Liver (tissue), 9 donors: ENCODE data around the gene PRDX2. TPM values are rescaled to one million over a fixed set of nuclear protein-coding genes. Genes with fewer than 3 reads are reported as not detected.
A peak's percentile ranks its signal among the peaks of the same experiment; 100 is the strongest.
"Not testable (repeated sequence)": the region's sequence is repeated elsewhere in the genome, so short reads cannot be mapped to it uniquely, and the experiment has no call there.

Source experiments
- DNase-seq: peaks from one replicate; pipeline ENCODE4 v3.0.0-alpha.2; 2017; ENCODE audit warnings: low spot score
- H3K27ac ChIP-seq, 2 donors: one replicate each; pipeline ENCODE4 v1.7.0; 2013; ENCODE audit warnings: inconsistent platforms in 2 of 2, low read length in 2 of 2, control low read depth in 1 of 2, low read depth in 1 of 2, mild to moderate bottlenecking in 1 of 2
- H3K27me3 ChIP-seq, 4 donors: one replicate each; pipeline versions ENCODE4 v1.6.1 to v1.7.0; 2013; ENCODE audit warnings: low read length in 3 of 4, inconsistent platforms in 1 of 4, mild to moderate bottlenecking in 1 of 4, moderate library complexity in 1 of 4; ENCODE audit not compliant: control insufficient read depth in 4 of 4, insufficient read depth in 4 of 4
- H3K36me3 ChIP-seq, 4 donors: one replicate each; pipeline versions ENCODE4 v1.6.1 to v1.7.0; 2013; ENCODE audit warnings: low read length in 3 of 4, mild to moderate bottlenecking in 3 of 4, low read depth in 1 of 4, moderate library complexity in 1 of 4; ENCODE audit not compliant: control insufficient read depth in 4 of 4, insufficient read depth in 3 of 4
- H3K4me1 ChIP-seq, 4 donors: one replicate each; pipeline versions ENCODE4 v1.6.1 to v1.7.0; 2013; ENCODE audit warnings: low read length in 3 of 4, mild to moderate bottlenecking in 3 of 4, moderate library complexity in 1 of 4; ENCODE audit not compliant: control insufficient read depth in 4 of 4, insufficient read depth in 4 of 4
- H3K4me3 ChIP-seq, 3 donors: one replicate each; pipeline versions ENCODE4 v1.6.1 to v1.7.0; 2013; ENCODE audit warnings: low read length in 3 of 3, control low read depth in 1 of 3, low read depth in 1 of 3, mild to moderate bottlenecking in 1 of 3
- H3K9ac ChIP-seq, 2 donors: one replicate each; pipeline ENCODE4 v1.7.0; 2013; ENCODE audit warnings: low read length in 2 of 2, mild to moderate bottlenecking in 2 of 2, moderate library complexity in 2 of 2, control low read depth in 1 of 2, low read depth in 1 of 2
- H3K9me3 ChIP-seq, 4 donors: one replicate each; pipeline versions ENCODE4 v1.6.1 to v1.7.0; 2013; ENCODE audit warnings: low read length in 3 of 4; ENCODE audit not compliant: control insufficient read depth in 4 of 4
- EGR1 ChIP-seq, 2 donors: IDR thresholded peaks; 2 replicates each; pipeline ENCODE4 v1.6.1; 2016 to 2018; ENCODE audit warnings: antibody characterized with exemption in 2 of 2, low read depth in 2 of 2
- FOXA1 ChIP-seq: IDR thresholded peaks from 2 replicates; pipeline ENCODE4 v1.6.1; 2016; ENCODE audit warnings: antibody characterized with exemption
- FOXA2 ChIP-seq: IDR thresholded peaks from 2 replicates; pipeline ENCODE4 v1.6.1; 2016; ENCODE audit warnings: antibody characterized with exemption
- GABPA ChIP-seq, 2 donors: IDR thresholded peaks in 1 of 2; conservative IDR thresholded peaks in 1 of 2; 2 replicates each; pipeline ENCODE4 v1.6.1; 2016; ENCODE audit warnings: antibody characterized with exemption in 2 of 2, mild to moderate bottlenecking in 1 of 2, moderate library complexity in 1 of 2
- HNF4A ChIP-seq, 2 donors: conservative IDR thresholded peaks; 2 replicates each; pipeline ENCODE4 v1.6.1; 2016; ENCODE audit warnings: antibody characterized with exemption in 2 of 2, mild to moderate bottlenecking in 2 of 2
- HNF4G ChIP-seq: IDR thresholded peaks from 2 replicates; pipeline ENCODE4 v1.6.1; 2016; ENCODE audit warnings: antibody characterized with exemption
- RAD21 ChIP-seq, 2 donors: IDR thresholded peaks; 2 replicates each; pipeline ENCODE4 v1.6.1; 2016; ENCODE audit warnings: antibody characterized with exemption in 2 of 2, mild to moderate bottlenecking in 2 of 2
- RXRA ChIP-seq, 2 donors: IDR thresholded peaks; 2 replicates each; pipeline ENCODE4 v1.6.1; 2017 to 2018; ENCODE audit warnings: antibody characterized with exemption in 2 of 2, mild to moderate bottlenecking in 1 of 2
- SP1 ChIP-seq: IDR thresholded peaks from 2 replicates; pipeline ENCODE4 v1.6.1; 2018; ENCODE audit warnings: antibody characterized with exemption, mild to moderate bottlenecking
- TAF1 ChIP-seq: conservative IDR thresholded peaks from 2 replicates; pipeline ENCODE4 v1.6.1; 2016; ENCODE audit warnings: antibody characterized with exemption, mild to moderate bottlenecking
- WGBS: extraction: QIAGEN DNeasy Blood & Tissue Kit; methylation state at CpG from one replicate; pipeline ENCODE4 v1.1.7; 2013; 5-methylcytosine and 5-hydroxymethylcytosine counted together
- polyA plus RNA-seq, 2 donors: library from polyadenylated mRNA; stranded (reverse) in 1 of 2; unstranded in 1 of 2; fragments of 200-250 nt in 1 of 2; fragments of >200 nt in 1 of 2; fragmentation: Nextera tagmentation in 1 of 2; extraction: Ambion mirVana in 1 of 2; gene quantifications; one replicate each; pipeline versions ENCODE4 v1.2.1 to v1.2.3, GENCODE V29; 2013 to 2015
- total RNA-seq, 2 donors: library from RNA; depleted of rRNA; stranded (reverse); fragments of >200 nt; gene quantifications; one replicate each; pipeline ENCODE4 v1.2.3, GENCODE V29; 2014
- TF ChIP-seq, protein P1 (sequence below): IDR thresholded peaks from 2 replicates; pipeline ENCODE4 v1.6.1; 2016; ENCODE audit warnings: antibody characterized with exemption, mild to moderate bottlenecking
- TF ChIP-seq, protein P2 (sequence below): IDR thresholded peaks from 2 replicates; pipeline ENCODE4 v1.6.1; 2016; ENCODE audit warnings: antibody characterized with exemption
- TF ChIP-seq, protein P3 (sequence below): fragments of 150-350 bp; IDR thresholded peaks from 2 replicates; pipeline ENCODE4 v1.5.1; 2017; ENCODE audit warnings: improper control_type of control experiment, low read depth, low read length; ENCODE audit not compliant: missing input control
- donor health status: healthy.
- donor health status: healthy.
- donor health status: healthy.
- donor health status: healthy.
- donor health status: healthy.

Gene PRDX2
- total RNA-seq (1,000 to 10,000 TPM in 1 of 2 donors, 100 to 1,000 TPM in 1; 222 to 1,737 TPM), polyA plus RNA-seq (100 to 1,000 TPM; 265 to 301 TPM)

DNA sequence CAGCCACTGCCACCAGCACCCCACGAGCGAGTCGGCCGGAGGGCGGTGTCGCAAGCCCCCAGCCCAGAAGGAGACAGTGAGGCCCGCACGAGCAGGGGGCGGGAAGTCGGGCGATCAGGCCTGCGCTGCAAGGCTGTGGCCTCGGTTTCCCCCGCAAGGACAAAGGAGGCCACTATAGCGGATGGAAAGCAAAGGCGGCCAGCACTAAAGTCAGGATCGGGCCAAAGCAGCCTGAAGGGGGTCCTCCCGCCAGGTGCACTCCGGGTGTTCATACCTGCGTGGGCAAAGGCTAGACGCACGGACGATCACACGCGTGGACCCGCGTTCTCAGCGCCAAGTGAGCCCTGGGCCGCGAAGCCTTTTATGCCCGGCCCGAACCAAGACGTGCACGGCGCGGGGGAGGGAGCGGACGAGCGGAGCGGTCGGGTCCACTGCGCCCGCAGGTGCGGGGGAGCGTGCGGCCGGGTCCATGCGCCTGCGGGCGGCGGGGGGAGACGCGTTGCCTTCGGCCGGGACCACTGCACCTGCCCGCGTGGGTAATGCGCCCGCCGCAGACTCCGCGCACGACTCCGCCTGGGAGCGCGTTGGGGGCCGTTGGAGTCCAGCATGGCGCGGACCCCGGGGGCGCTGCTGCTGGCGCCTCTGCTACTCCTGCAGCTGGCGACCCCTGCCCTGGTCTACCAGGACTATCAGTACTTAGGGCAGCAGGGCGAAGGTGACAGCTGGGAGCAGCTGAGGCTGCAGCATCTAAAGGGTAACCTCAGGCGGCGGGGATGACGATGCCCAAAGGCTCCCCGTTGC, at the start of gene PRDX2, which contains the start of gene THSD8:
Gene PRDX2 (minus strand): TSS at position 335 of the 801 bp plus-strand sequence. CDS start 539 bp downstream, outside the sequence.
Gene THSD8 (plus strand): TSS at position 604 of the 801 bp plus-strand sequence. CDS start 3 bp downstream, at position 607.
- DNase-seq = peak; percentile 90
- peak; percentile 32 to 65 for TF ChIP-seq RXRA (IDR thresholded peaks at IDR 0.05)
- TF ChIP-seq HNF4A (conservative IDR thresholded peaks at IDR 0.05) = peak; percentile 51 to 56
- TF ChIP-seq, protein P1, sequence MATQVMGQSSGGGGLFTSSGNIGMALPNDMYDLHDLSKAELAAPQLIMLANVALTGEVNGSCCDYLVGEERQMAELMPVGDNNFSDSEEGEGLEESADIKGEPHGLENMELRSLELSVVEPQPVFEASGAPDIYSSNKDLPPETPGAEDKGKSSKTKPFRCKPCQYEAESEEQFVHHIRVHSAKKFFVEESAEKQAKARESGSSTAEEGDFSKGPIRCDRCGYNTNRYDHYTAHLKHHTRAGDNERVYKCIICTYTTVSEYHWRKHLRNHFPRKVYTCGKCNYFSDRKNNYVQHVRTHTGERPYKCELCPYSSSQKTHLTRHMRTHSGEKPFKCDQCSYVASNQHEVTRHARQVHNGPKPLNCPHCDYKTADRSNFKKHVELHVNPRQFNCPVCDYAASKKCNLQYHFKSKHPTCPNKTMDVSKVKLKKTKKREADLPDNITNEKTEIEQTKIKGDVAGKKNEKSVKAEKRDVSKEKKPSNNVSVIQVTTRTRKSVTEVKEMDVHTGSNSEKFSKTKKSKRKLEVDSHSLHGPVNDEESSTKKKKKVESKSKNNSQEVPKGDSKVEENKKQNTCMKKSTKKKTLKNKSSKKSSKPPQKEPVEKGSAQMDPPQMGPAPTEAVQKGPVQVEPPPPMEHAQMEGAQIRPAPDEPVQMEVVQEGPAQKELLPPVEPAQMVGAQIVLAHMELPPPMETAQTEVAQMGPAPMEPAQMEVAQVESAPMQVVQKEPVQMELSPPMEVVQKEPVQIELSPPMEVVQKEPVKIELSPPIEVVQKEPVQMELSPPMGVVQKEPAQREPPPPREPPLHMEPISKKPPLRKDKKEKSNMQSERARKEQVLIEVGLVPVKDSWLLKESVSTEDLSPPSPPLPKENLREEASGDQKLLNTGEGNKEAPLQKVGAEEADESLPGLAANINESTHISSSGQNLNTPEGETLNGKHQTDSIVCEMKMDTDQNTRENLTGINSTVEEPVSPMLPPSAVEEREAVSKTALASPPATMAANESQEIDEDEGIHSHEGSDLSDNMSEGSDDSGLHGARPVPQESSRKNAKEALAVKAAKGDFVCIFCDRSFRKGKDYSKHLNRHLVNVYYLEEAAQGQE = peak; percentile 12
- no peak for TF ChIP-seq TAF1
- no peak for TF ChIP-seq RAD21 (IDR thresholded peaks at IDR 0.05)
- no peak for TF ChIP-seq HNF4G
- peak; percentile 8 for TF ChIP-seq SP1
- no peak for TF ChIP-seq GABPA (IDR thresholded peaks at IDR 0.05 in 1 of 2, conservative IDR thresholded peaks at IDR 0.05 in 1 of 2)
- TF ChIP-seq, protein P2, sequence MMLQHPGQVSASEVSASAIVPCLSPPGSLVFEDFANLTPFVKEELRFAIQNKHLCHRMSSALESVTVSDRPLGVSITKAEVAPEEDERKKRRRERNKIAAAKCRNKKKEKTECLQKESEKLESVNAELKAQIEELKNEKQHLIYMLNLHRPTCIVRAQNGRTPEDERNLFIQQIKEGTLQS = no peak
- no peak for TF ChIP-seq FOXA2
- TF ChIP-seq FOXA1 = no peak
- peak in 1 of 2 donors; percentile 80 for TF ChIP-seq EGR1 (IDR thresholded peaks at IDR 0.05; ENCODE audit: low read depth in 2 of 2)
- H3K9me3 ChIP-seq = no peaks in the 10 kb centered on the region
- peak within 1 kb of the TSS; percentile 34 to 73 for H3K9ac ChIP-seq
- peak within 1 kb of the TSS; percentile 57 to 62 for H3K27ac ChIP-seq
- peaks cover 0 to 6% (median 1%) of the 10 kb centered on the region in 4 donors for H3K36me3 ChIP-seq
- whole genome bisulfite sequencing = under 1% methylated on average over 78 of the region's 78 CpGs
- peak within 1 kb of the TSS; percentile 55 to 78 (median 59) for H3K4me3 ChIP-seq
- no peaks in the 10 kb centered on the region for H3K27me3 ChIP-seq
- peaks cover 0 to 26% (median 18%) of the 10 kb centered on the region in 4 donors for H3K4me1 ChIP-seq

DNA sequence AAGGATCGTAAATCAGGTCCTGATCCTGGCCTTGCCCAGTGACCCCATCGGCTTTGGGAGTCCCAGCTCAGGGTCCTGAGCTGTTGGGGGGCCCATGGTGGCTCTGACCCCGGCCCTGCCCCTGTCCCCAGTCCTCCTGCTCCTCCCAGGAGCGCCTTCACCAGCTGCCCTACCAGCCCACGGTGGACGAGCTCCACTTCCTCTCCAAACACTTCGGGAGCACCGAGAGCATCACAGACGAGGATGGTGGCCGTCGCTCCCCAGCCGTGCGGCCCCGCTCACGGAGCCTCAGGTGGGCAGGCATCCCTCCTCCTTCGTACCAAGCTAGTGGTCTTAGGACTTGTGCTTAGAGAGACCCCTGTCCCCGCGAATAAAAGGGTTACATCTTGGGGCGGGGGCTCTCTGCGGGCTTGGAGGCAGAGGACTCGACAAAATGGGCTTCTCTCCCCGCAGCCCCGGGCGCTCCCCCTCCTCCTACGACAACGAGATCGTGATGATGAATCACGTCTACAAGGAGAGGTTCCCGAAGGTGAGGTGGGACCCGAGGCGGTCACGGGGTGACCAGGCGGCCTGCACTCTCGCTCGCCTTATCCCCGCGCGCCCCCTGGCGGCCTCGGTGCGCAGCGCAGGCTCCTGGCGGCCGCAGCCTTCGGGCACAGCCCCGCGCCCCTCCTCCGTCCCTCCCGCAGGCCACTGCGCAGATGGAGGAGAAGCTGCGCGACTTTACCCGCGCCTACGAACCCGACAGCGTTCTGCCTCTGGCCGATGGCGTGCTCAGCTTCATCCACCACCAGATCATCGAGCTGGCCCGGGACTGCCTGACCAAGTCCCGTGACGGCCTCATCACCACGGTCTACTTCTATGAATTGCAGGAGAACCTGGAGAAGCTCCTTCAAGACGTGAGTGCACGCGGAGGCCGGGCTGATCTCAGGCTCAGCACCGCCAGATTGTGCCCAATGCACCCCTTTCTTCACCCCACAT, 45.8 kb upstream of the PRDX2 start:
- Histone ChIP-seq H3K9ac (no peak overlapping the region), H3K9me3 (no peaks in the 10 kb centered on the region), H3K4me1 (peaks cover 0 to 8% (median 3%) of the 10 kb centered on the region in 4 donors), H3K27me3 (peaks cover 0 to 8% (median 1%) of the 10 kb centered on the region in 4 donors), H3K36me3 (no peaks in the 10 kb centered on the region), H3K27ac (no peak overlapping the region), H3K4me3 (no peak overlapping the region)
- TF ChIP-seq RAD21 (IDR thresholded peaks at IDR 0.05) = peak; percentile 85 to 93
- no peak for TF ChIP-seq RXRA (IDR thresholded peaks at IDR 0.05)
- TF ChIP-seq, protein P2 = no peak
- no peak for TF ChIP-seq HNF4A (conservative IDR thresholded peaks at IDR 0.05)
- no peak for TF ChIP-seq EGR1 (IDR thresholded peaks at IDR 0.05; ENCODE audit: low read depth in 2 of 2)
- TF ChIP-seq, protein P3, sequence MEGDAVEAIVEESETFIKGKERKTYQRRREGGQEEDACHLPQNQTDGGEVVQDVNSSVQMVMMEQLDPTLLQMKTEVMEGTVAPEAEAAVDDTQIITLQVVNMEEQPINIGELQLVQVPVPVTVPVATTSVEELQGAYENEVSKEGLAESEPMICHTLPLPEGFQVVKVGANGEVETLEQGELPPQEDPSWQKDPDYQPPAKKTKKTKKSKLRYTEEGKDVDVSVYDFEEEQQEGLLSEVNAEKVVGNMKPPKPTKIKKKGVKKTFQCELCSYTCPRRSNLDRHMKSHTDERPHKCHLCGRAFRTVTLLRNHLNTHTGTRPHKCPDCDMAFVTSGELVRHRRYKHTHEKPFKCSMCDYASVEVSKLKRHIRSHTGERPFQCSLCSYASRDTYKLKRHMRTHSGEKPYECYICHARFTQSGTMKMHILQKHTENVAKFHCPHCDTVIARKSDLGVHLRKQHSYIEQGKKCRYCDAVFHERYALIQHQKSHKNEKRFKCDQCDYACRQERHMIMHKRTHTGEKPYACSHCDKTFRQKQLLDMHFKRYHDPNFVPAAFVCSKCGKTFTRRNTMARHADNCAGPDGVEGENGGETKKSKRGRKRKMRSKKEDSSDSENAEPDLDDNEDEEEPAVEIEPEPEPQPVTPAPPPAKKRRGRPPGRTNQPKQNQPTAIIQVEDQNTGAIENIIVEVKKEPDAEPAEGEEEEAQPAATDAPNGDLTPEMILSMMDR = peak; percentile 96
- no peak for TF ChIP-seq TAF1
- WGBS = 13% methylated on average over 69 of the region's 69 CpGs
- DNase-seq = peak; percentile 93

DNA sequence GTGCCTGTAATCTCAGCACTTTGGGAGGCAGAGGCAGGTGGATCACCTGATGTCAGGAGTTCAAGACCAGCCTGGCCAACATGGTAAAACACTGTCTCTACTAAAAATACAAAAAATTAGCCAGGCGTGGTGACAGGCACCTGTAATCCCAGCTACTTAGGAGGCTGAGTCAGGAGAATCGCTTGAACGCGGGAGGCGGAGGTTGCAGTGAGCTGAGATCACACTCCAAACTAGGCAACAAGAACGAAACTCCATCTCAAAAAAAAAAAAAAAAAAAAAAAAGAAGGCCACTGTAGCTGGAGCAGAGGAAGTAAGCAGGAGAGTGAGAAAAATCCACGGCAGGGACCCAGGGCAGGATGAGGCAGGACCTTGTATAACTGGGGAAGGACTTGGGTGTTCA, 45.0 kb upstream of the PRDX2 start:
- not testable (repeated sequence) for H3K36me3 ChIP-seq, H3K27me3 ChIP-seq, H3K9ac ChIP-seq, H3K4me3 ChIP-seq, H3K4me1 ChIP-seq, DNase-seq, H3K9me3 ChIP-seq, H3K27ac ChIP-seq
- 81% methylated on average over 7 of the region's 7 CpGs for WGBS
